GM21367 (cell line): ENCODE results near the gene NFYC.

Experiments
- ATAC-seq: cut with Tn5 transposase; IDR thresholded peaks from one replicate; pipeline ENCODE4 v1.9.1; 2021; ENCODE audit not compliant: unreplicated experiment

NFYC gene

DNA sequence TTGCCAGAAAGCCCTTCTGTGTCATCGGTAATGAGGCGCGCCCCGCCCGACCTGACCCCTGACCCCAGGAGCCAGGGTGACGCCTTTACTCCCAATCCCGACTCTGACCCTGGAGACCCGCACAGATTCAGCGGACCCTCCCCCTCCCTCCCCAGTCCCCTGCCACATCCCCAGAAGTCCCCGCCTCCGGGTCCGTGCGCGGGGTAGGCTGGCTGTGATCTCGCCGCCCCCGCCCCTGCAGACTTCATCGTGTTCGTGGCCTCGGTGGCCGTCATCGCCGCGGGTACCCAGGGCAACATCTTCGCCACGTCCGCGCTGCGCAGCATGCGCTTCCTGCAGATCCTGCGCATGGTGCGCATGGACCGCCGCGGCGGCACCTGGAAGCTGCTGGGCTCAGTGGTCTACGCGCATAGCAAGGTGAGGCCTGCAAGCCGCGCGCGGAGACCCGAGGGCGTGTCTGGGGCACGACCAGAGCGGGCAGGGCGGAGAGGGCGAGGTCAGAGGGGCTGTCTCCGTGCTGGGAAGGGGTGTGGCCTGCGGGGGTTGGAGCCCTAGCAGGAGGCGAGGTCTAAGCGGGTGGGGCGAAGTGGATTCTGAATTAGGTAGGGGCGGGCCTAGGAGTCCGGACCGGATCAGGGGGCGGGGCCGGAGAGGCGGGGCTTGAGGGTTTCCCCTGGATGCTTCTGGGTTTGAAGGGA lies 126.9 kb downstream of the NFYC start:
- ATAC-seq = no peak

DNA sequence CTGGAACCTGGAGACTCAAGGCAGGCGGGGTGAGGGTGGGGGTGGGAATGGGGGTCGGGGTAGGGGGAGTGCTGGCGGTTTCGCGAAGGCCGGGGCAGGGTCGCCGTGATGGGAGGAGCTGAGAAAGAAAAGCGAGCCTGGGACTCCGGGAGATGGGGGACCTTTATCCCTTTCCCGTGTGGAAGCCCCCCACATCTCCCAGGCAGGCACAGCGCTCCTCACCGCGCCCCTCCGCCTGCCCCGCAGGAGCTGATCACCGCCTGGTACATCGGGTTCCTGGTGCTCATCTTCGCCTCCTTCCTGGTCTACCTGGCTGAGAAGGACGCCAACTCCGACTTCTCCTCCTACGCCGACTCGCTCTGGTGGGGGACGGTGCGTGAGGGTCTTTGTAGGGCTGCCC lies 127.6 kb downstream of the NFYC start:
- ATAC-seq = no peak

DNA sequence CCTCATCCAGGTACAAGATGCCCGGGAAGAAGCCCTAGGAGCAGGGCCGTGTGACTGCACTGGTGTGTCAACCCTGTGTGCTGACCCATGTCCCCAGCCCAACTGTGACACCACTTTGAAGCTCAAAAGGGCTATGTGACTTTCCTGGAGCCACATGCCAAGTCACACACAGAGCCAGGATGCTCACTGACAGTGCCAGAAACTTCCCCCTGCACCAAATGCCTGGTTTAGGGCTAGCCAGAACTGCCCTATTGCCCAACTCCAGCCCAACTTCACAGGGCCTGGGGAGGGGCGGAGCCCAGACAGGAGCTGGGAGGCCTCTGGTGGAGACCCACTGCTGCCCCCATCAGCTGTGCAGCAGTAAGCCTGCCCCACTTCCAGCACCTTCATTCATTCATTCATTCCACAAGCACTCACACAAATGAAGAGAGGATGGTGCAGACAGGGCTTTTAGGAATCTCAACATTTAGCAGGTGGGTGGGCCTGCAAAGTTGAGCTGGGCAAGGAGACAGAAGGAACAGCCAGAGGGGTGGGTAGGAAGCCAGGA lies 128.8 kb downstream of the NFYC start:
- no peak for ATAC-seq
